Loucy (cell line): Measurements from ENCODE around the gene PCDH20.

Source experiments
- H2AFZ ChIP-seq: fragments of 200-600 bp; sonication (generic); 2 replicates; pipeline ENCODE4 v1.6.0; 2016; ENCODE audit warnings: antibody characterized with exemption, mild to moderate bottlenecking, low read length, moderate library complexity
- H3F3A ChIP-seq: fragments of 200-600 bp; 2 replicates; pipeline ENCODE4 v1.6.0; 2016; ENCODE audit warnings: antibody characterized with exemption, low read depth, mild to moderate bottlenecking
- H3K27me3 ChIP-seq: fragments of 200-600 bp; sonication (generic); 2 replicates; pipeline ENCODE4 v1.6.1; 2014; ENCODE audit warnings: low read length, mild to moderate bottlenecking; ENCODE audit not compliant: insufficient read depth, poor library complexity, severe bottlenecking
- H3K36me3 ChIP-seq: fragments of 200-600 bp; sonication (generic); 2 replicates; pipeline ENCODE4 v1.6.1; 2016; ENCODE audit warnings: low read length; ENCODE audit not compliant: insufficient read depth
- H3K4me1 ChIP-seq: fragments of 200-600 bp; sonication (generic); 2 replicates; pipeline ENCODE4 v1.5.1; 2014; ENCODE audit warnings: low read length, mild to moderate bottlenecking; ENCODE audit not compliant: insufficient read depth, poor library complexity, severe bottlenecking
- H3K4me2 ChIP-seq: fragments of 200-600 bp; sonication (generic); 2 replicates; pipeline ENCODE4 v1.6.0; 2014; ENCODE audit warnings: antibody characterized with exemption, low read length, low read depth, mild to moderate bottlenecking; ENCODE audit not compliant: poor library complexity, severe bottlenecking
- H3K4me3 ChIP-seq: fragments of 200-600 bp; sonication (generic); 2 replicates; pipeline ENCODE4 v1.5.1; 2014; ENCODE audit warnings: low read length, mild to moderate bottlenecking, mixed read lengths; ENCODE audit not compliant: poor library complexity, severe bottlenecking
- H3K79me2 ChIP-seq: fragments of 200-600 bp; sonication (generic); 2 replicates; pipeline ENCODE4 v1.6.1; 2014; ENCODE audit warnings: low read length; ENCODE audit not compliant: insufficient read depth
- H3K9ac ChIP-seq: fragments of 200-600 bp; sonication (generic); 2 replicates; pipeline ENCODE4 v1.6.0; 2014; ENCODE audit warnings: mild to moderate bottlenecking, low read depth, low read length, moderate library complexity; ENCODE audit not compliant: poor library complexity, severe bottlenecking
- H3K9me2 ChIP-seq: fragments of 200-600 bp; sonication (generic); replicated peaks from 2 replicates; pipeline ENCODE4 v1.6.1; 2016; ENCODE audit warnings: low read depth, low read length, mixed read lengths
- H3K9me3 ChIP-seq: fragments of 200-600 bp; sonication (generic); 2 replicates; pipeline ENCODE4 v1.6.1; 2014; ENCODE audit warnings: mild to moderate bottlenecking, antibody characterized with exemption, low read length, low read depth; ENCODE audit not compliant: insufficient read depth
- H4K20me1 ChIP-seq: fragments of 200-600 bp; sonication (generic); 2 replicates; pipeline ENCODE4 v1.6.0; 2014; ENCODE audit warnings: antibody characterized with exemption, low read length, mild to moderate bottlenecking; ENCODE audit not compliant: insufficient read depth, poor library complexity, severe bottlenecking
- CTCF ChIP-seq: fragments of 200-600 bp; sonication (generic); conservative IDR thresholded peaks from 2 replicates; pipeline ENCODE4 v1.5.1; 2014; ENCODE audit warnings: mild to moderate bottlenecking, antibody characterized with exemption, low read length
- EZH2phosphoT487 ChIP-seq: fragments of 200-600 bp; IDR thresholded peaks from 2 replicates; pipeline ENCODE4 v1.6.1; 2018; ENCODE audit warnings: antibody characterized with exemption, mild to moderate bottlenecking, moderate library complexity, borderline replicate concordance

Gene PCDH20

GRCh38 chr13:61406275-61406674, 9.4 kb downstream of the PCDH20 start:
- H3K9ac ChIP-seq: no peak overlapping the region
- no peaks in the 10 kb centered on the region for H4K20me1 ChIP-seq
- H3K9me2 ChIP-seq: no peaks in the 10 kb centered on the region
- no peak overlapping the region for H2AFZ ChIP-seq
- no peaks in the 10 kb centered on the region for H3K79me2 ChIP-seq
- H3K9me3 ChIP-seq: no peaks in the 10 kb centered on the region
- H3K4me3 ChIP-seq: no peak overlapping the region
- H3K4me2 ChIP-seq: no peak overlapping the region
- peaks cover 9% of the 10 kb centered on the region for H3K4me1 ChIP-seq
- no peaks in the 10 kb centered on the region for H3K36me3 ChIP-seq
- TF ChIP-seq EZH2phosphoT487: no peak
- TF ChIP-seq CTCF: no peak
- H3K27me3 ChIP-seq: no peaks in the 10 kb centered on the region
- H3F3A ChIP-seq: no peaks in the 10 kb centered on the region

- H3F3A ChIP-seq: no peaks in the 10 kb centered on the region
- H3K4me1 ChIP-seq: no peaks in the 10 kb centered on the region
- no peak overlapping the region for H2AFZ ChIP-seq
- H3K36me3 ChIP-seq: no peaks in the 10 kb centered on the region
- TF ChIP-seq EZH2phosphoT487 (no peak), CTCF (no peak)
- H3K4me2 ChIP-seq: no peak overlapping the region
- H3K9me2 ChIP-seq: no peaks in the 10 kb centered on the region
- no peaks in the 10 kb centered on the region for H3K27me3 ChIP-seq
- H3K9ac ChIP-seq: no peak overlapping the region
- H4K20me1 ChIP-seq: no peaks in the 10 kb centered on the region
- no peaks in the 10 kb centered on the region for H3K79me2 ChIP-seq
- H3K9me3 ChIP-seq: no peaks in the 10 kb centered on the region
- no peak overlapping the region for H3K4me3 ChIP-seq
Observed at GRCh38 chr13:61396121-61396520, 19.5 kb downstream of the PCDH20 start.

GRCh38 chr13:61391426-61391825, 24.2 kb downstream of the PCDH20 start:
- no peaks in the 10 kb centered on the region for H4K20me1 ChIP-seq
- no peak overlapping the region for H3K4me3 ChIP-seq
- H3K4me2 ChIP-seq: no peak overlapping the region
- H3K4me1 ChIP-seq: no peaks in the 10 kb centered on the region
- no peak overlapping the region for H3K9ac ChIP-seq
- TF ChIP-seq CTCF: no peak
- no peak for TF ChIP-seq EZH2phosphoT487
- peaks cover 4% of the 10 kb centered on the region for H3K27me3 ChIP-seq
- no peaks in the 10 kb centered on the region for H3F3A ChIP-seq
- no peaks in the 10 kb centered on the region for H3K9me3 ChIP-seq
- H3K9me2 ChIP-seq: no peaks in the 10 kb centered on the region
- no peaks in the 10 kb centered on the region for H3K36me3 ChIP-seq
- no peak overlapping the region; the same call in 1 of the 2 replicates for H2AFZ ChIP-seq
- H3K79me2 ChIP-seq: no peaks in the 10 kb centered on the region
